CD14-positive monocyte (primary cell): ENCODE data around the gene GPHN. TPM values are rescaled to one million over a fixed set of nuclear protein-coding genes. Genes with fewer than 3 reads are reported as not detected.

Experiments
- DNase-seq, 3 donors: peaks; one replicate each; pipeline ENCODE4 v3.0.0-alpha.2; 2011 to 2022
- H2AFZ ChIP-seq: 2 replicates; pipeline ENCODE4 v1.6.0; 2012; ENCODE audit warnings: mild to moderate bottlenecking, low read depth, low read length, inconsistent platforms; ENCODE audit not compliant: insufficient read depth, poor library complexity, severe bottlenecking
- H3K27ac ChIP-seq, 2 donors: 1 replicate in 1 of 2; 2 replicates in 1 of 2; pipeline ENCODE4 v1.5.1; 2012 to 2013; ENCODE audit warnings: low read length in 2 of 2, control low read depth in 1 of 2, inconsistent platforms in 1 of 2, low read depth in 1 of 2, mild to moderate bottlenecking in 1 of 2
- H3K27me3 ChIP-seq, 2 donors: one replicate each; pipeline versions ENCODE4 v1.6.0 to v1.6.1; 2011 to 2013; ENCODE audit warnings: low read length in 2 of 2; ENCODE audit not compliant: control insufficient read depth in 2 of 2, insufficient read depth in 2 of 2
- H3K36me3 ChIP-seq, 2 donors: replicated peaks in 1 of 2; 1 replicate in 1 of 2; 2 replicates in 1 of 2; pipeline versions ENCODE4 v1.5.1 to v1.6.1; 2012 to 2013; ENCODE audit warnings: low read length in 2 of 2, control low read depth in 1 of 2, inconsistent platforms in 1 of 2, mild to moderate bottlenecking in 1 of 2; ENCODE audit not compliant: insufficient read depth in 2 of 2, control insufficient read depth in 1 of 2
- H3K4me1 ChIP-seq, 2 donors: 1 replicate in 1 of 2; 2 replicates in 1 of 2; pipeline versions ENCODE4 v1.5.1 to v1.6.1; 2012 to 2013; ENCODE audit warnings: low read length in 2 of 2, control low read depth in 1 of 2, inconsistent platforms in 1 of 2, mild to moderate bottlenecking in 1 of 2, moderate library complexity in 1 of 2; ENCODE audit not compliant: insufficient read depth in 2 of 2, control insufficient read depth in 1 of 2
- H3K4me2 ChIP-seq: replicated peaks from 2 replicates; pipeline ENCODE3; 2012; ENCODE audit warnings: low read length, moderate library complexity, mild to moderate bottlenecking; ENCODE audit not compliant: poor library complexity, severe bottlenecking; ENCODE audit errors: extremely low read depth
- H3K4me3 ChIP-seq, 3 experiments: fragments of 200-600 bp in 1 of 3; sonication (generic) in 1 of 3; replicated peaks in 1 of 3; 1 replicate in 2 of 3; 2 replicates in 1 of 3; pipeline ENCODE4 v1.5.1; 2011 to 2013; ENCODE audit warnings: low read length in 3 of 3, mild to moderate bottlenecking in 3 of 3, control low read depth in 2 of 3, low read depth in 2 of 3, inconsistent platforms in 1 of 3, moderate library complexity in 1 of 3
- H3K79me2 ChIP-seq: 2 replicates; pipeline ENCODE4 v1.6.0; 2012; ENCODE audit warnings: mild to moderate bottlenecking, control low read depth, inconsistent platforms, low read length, moderate library complexity; ENCODE audit not compliant: insufficient read depth
- H3K9ac ChIP-seq: 2 replicates; pipeline ENCODE4 v1.6.0; 2017; ENCODE audit warnings: low read length, mild to moderate bottlenecking; ENCODE audit not compliant: insufficient read depth, poor library complexity, severe bottlenecking
- H3K9me3 ChIP-seq, 2 donors: replicated peaks in 1 of 2; 1 replicate in 1 of 2; 2 replicates in 1 of 2; pipeline versions ENCODE4 v1.5.1 to v1.6.1; 2012 to 2013; ENCODE audit warnings: low read length in 2 of 2, control low read depth in 1 of 2; ENCODE audit not compliant: control insufficient read depth in 1 of 2, insufficient read depth in 1 of 2
- H4K20me1 ChIP-seq: 2 replicates; pipeline ENCODE4 v1.6.0; 2012; ENCODE audit warnings: mild to moderate bottlenecking, low read length, control low read depth, moderate library complexity; ENCODE audit not compliant: insufficient read depth
- H3K27ac Mint-ChIP-seq, 7 donors: one replicate each; pipeline ENCODE4 v1.8.0; 2020; ENCODE audit warnings: mild to moderate bottlenecking in 7 of 7, mixed read lengths in 7 of 7, moderate library complexity in 6 of 7, inconsistent platforms in 2 of 7
- H3K27me3 Mint-ChIP-seq, 3 donors: one replicate each; pipeline ENCODE4 v1.8.0; 2021 to 2022; ENCODE audit warnings: low read depth in 3 of 3, mild to moderate bottlenecking in 3 of 3, mixed read lengths in 3 of 3, moderate library complexity in 3 of 3, inconsistent platforms in 1 of 3
- H3K36me3 Mint-ChIP-seq, 2 donors: one replicate each; pipeline ENCODE4 v1.8.0; 2020; ENCODE audit warnings: mixed read lengths in 2 of 2, inconsistent platforms in 1 of 2, mild to moderate bottlenecking in 1 of 2
- H3K4me1 Mint-ChIP-seq: one replicate; pipeline ENCODE4 v1.8.0; 2020; ENCODE audit warnings: mild to moderate bottlenecking, mixed read lengths
- H3K4me3 Mint-ChIP-seq, 2 donors: one replicate each; pipeline ENCODE4 v1.8.0; 2020; ENCODE audit warnings: mild to moderate bottlenecking in 2 of 2, mixed read lengths in 2 of 2, moderate library complexity in 1 of 2
- H3K9me3 Mint-ChIP-seq, 7 donors: one replicate each; pipeline ENCODE4 v1.8.0; 2020 to 2022; ENCODE audit warnings: mixed read lengths in 7 of 7, mild to moderate bottlenecking in 6 of 7, moderate library complexity in 6 of 7, inconsistent platforms in 2 of 7
- WGBS: methylation state at CpG from one replicate; pipeline ENCODE4 v1.1.5; 2013; ENCODE audit warnings: missing lambda C conversion rate; ENCODE audit not compliant: insufficient coverage; 5-methylcytosine and 5-hydroxymethylcytosine counted together
- intact Hi-C, 2 donors: fragments of 100-400 bp; cut with micrococcal nuclease; formaldehyde crosslinking; loops; one replicate each; pipeline versions ENCODE4 v1.15.0 to v1.15.1; 2023
- polyA plus RNA-seq, 3 donors: library from polyadenylated mRNA; depleted of rRNA in 1 of 3; unstranded in 2 of 3; stranded (reverse) in 1 of 3; fragments of 300-500 nt in 2 of 3; fragments of >200 nt in 1 of 3; fragmentation: Illumina TruSeq in 2 of 3; gene quantifications; 1 replicate in 2 of 3; 2 replicates in 1 of 3; pipeline ENCODE4 v1.2.3, GENCODE V29; 2012 to 2021
- TF ChIP-seq, protein P1 (sequence below): fragments of 200-600 bp; IDR thresholded peaks from one replicate; pipeline ENCODE4 v1.8.0; 2022; ENCODE audit warnings: antibody characterized with exemption, mild to moderate bottlenecking

Gene GPHN
- polyA plus RNA-seq, 3 donors, result 1.9 to 3.1 (median 3.0) TPM

DNA sequence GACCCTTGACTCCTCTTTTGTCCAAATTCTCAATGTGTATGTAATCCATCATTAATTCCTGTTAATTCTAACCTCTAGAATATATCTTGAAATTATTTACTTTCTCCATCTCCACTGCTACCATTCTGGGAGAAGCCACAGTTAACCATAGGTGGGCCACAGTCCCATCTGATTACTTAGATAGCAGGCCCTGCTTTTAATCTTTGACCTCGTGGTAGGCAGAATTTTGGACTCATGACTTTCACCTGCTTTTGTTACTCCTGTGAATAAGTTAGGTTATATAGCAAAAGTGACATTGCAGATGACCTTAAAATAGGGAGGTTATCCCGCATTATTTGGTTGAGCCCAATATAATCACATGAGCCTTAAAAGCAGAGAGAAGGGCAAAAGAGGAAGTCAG, 264.2 kb downstream of the GPHN start:
- 100% methylated on average over 2 of the region's 2 CpGs for WGBS
- H3K36me3 ChIP-seq, result no peaks in the 10 kb centered on the region
- no peak overlapping the region for H3K27ac ChIP-seq
- no peak overlapping the region for H2AFZ ChIP-seq
- Mint-ChIP-seq H3K27me3 (no peaks in the 10 kb centered on the region), H3K4me3 (no peak overlapping the region), H3K9me3 (peaks cover 2 to 22% (median 8%) of the 10 kb centered on the region in 7 donors), H3K27ac (no peak overlapping the region), H3K36me3 (no peaks in the 10 kb centered on the region), H3K4me1 (no peaks in the 10 kb centered on the region)
- intact Hi-C loops, result no loop called here
- H3K9me3 ChIP-seq, result peaks cover 0 to 11% of the 10 kb centered on the region in 2 donors
- H3K27me3 ChIP-seq, result no peaks in the 10 kb centered on the region
- H3K4me1 ChIP-seq, result no peaks in the 10 kb centered on the region
- no peak overlapping the region for H3K9ac ChIP-seq
- H3K79me2 ChIP-seq, result no peaks in the 10 kb centered on the region
- DNase-seq, result no peak
- no peaks in the 10 kb centered on the region for H4K20me1 ChIP-seq
- no peak overlapping the region for H3K4me2 ChIP-seq
- TF ChIP-seq, protein P1, sequence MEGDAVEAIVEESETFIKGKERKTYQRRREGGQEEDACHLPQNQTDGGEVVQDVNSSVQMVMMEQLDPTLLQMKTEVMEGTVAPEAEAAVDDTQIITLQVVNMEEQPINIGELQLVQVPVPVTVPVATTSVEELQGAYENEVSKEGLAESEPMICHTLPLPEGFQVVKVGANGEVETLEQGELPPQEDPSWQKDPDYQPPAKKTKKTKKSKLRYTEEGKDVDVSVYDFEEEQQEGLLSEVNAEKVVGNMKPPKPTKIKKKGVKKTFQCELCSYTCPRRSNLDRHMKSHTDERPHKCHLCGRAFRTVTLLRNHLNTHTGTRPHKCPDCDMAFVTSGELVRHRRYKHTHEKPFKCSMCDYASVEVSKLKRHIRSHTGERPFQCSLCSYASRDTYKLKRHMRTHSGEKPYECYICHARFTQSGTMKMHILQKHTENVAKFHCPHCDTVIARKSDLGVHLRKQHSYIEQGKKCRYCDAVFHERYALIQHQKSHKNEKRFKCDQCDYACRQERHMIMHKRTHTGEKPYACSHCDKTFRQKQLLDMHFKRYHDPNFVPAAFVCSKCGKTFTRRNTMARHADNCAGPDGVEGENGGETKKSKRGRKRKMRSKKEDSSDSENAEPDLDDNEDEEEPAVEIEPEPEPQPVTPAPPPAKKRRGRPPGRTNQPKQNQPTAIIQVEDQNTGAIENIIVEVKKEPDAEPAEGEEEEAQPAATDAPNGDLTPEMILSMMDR, result no peak
- no peak overlapping the region for H3K4me3 ChIP-seq

DNA sequence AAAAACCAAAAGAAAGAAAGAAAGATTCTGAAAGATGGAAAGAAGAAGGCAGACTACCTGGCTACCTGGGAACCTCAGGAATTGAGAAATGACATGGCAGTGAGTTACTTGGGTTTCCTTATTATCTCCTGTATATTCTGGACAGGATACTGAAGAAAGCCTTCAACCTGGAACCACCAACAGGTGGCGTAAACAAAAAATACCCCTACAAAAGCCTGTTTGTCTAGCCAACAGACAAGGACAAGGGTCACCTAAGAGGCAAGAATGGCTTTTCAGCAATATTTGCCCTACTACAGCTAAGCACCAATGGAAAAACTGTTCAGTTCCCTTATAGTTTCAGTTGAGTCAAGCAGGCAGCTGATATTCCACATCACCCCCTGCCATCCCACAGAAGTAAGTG, 274.9 kb downstream of the GPHN start:
- no peaks in the 10 kb centered on the region for H3K36me3 ChIP-seq
- no peak overlapping the region for H3K4me3 ChIP-seq
- no peaks in the 10 kb centered on the region for H3K79me2 ChIP-seq
- no peak for DNase-seq
- Mint-ChIP-seq H3K4me1 (no peaks in the 10 kb centered on the region), H3K27ac (no peak overlapping the region), H3K4me3 (no peak overlapping the region), H3K27me3 (no peaks in the 10 kb centered on the region), H3K36me3 (peaks cover 2% of the 10 kb centered on the region in 2 donors), H3K9me3 (peaks cover 2 to 18% (median 7%) of the 10 kb centered on the region in 7 donors)
- no peaks in the 10 kb centered on the region for H3K27me3 ChIP-seq
- intact Hi-C loops, result no loop called here
- no peaks in the 10 kb centered on the region for H4K20me1 ChIP-seq
- no peak overlapping the region for H2AFZ ChIP-seq
- no peak overlapping the region for H3K27ac ChIP-seq
- no peak overlapping the region for H3K4me2 ChIP-seq
- H3K4me1 ChIP-seq, result no peaks in the 10 kb centered on the region
- TF ChIP-seq, protein P1, result no peak
- WGBS, result 100% methylated on average over 1 of the region's 1 CpG
- H3K9me3 ChIP-seq, result peaks cover 0 to 12% of the 10 kb centered on the region in 2 donors
- H3K9ac ChIP-seq, result no peak overlapping the region
